ENCODE results near the gene ARHGAP42.

GRCh38 chr11:100686476-100687053 is 523 bp upstream of the ARHGAP42 start:
- TF ChIP-seq CTCF (IDR thresholded peaks at IDR 0.05; ENCODE audit: insufficient read depth, low read length) = no peak
- no peak for TF ChIP-seq POLR2AphosphoS5 (IDR thresholded peaks at IDR 0.05; ENCODE audit: low read depth)
- no peak for TF ChIP-seq GABPA (IDR thresholded peaks at IDR 0.05; ENCODE audit: low read depth)
- no peak for TF ChIP-seq SPI1 (IDR thresholded peaks at IDR 0.05; ENCODE audit: borderline replicate concordance, low read depth)
- no peak for TF ChIP-seq REST (IDR thresholded peaks at IDR 0.05; ENCODE audit: insufficient replicate concordance, low read depth)

Measured in HL-60 (cell line).